8988T (cell line): ENCODE measurements around the gene ALMS1.
"Not testable (repeated sequence)": the region's sequence is repeated elsewhere in the genome, so short reads cannot be mapped to it uniquely, and the experiment has no call there.

Experiments used
- DNase-seq: peaks from one replicate; pipeline ENCODE4 v3.0.0; 2011

The ALMS1 gene

DNA sequence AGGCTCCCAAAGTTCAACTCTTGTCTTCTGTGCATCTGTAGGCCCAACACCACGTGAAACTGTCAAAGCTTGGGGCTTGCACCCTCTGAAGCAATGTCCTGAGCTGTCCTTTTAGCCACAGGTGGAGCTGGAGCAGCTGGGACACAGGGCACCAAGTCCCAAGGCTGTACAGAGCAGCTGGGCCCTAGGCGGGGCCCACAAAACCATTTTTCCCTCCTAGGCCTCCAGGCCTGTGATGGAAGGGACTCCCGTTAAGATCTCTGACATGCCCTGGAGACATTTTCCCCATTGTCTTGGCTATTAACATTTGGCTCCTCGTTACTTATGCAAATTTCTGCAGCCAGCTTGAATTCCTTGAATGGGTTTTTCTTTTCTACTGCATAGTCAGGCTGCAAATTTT lies 145.1 kb downstream of the ALMS1 start:
- not testable (repeated sequence) for DNase-seq

DNA sequence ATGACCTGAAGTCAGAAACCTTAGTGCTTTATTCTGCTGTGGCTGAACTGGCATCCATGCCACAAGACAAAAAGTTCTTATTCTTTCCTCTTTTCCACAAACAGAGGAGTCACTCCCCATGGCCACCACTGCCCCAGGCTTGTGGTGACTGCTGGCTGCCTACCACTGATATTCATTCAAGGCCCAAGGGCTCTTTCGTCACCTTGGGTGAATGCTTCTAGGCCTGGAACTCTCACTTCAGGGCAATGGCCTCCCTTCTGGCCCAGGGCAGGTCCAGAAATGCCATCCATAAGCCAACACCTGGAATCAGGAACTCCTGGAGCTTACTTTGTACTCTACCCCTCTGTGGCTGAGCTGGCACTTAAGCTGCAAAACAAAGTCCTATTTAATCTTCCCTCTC lies 146.7 kb downstream of the ALMS1 start:
- DNase-seq = no peak

DNA sequence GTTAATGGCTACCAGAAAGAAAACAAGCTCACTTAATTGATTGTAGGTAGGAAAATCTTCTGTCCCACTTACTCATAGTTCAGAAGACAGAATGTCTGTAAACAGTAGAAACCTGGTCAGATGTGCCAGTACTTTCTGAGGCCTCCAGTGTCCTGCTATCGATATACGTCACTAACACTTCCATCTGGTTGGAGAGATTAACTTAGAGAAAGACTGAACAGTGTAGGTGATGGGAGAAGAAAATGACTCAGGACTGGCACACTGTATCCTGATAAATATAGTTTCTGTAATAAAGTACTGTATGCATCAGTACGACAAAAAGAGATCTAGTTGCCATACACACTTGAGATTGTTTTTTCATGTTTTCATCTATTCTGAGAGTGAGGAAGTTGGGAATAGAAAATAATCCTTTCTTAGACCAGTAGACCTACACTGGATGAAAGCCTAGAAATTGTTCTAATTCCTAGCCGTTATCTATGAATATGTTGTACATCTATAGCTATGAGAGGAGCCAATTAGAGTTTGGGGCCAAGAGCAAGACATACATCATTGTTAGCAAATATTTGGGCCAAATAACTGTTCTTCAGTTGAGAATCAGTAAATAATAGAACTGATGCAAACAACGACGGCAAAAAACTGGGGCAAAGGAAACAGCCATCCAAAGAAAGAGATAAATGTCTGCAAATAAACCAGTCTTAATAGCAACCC lies 150.7 kb downstream of the ALMS1 start:
- DNase-seq = no peak

DNA sequence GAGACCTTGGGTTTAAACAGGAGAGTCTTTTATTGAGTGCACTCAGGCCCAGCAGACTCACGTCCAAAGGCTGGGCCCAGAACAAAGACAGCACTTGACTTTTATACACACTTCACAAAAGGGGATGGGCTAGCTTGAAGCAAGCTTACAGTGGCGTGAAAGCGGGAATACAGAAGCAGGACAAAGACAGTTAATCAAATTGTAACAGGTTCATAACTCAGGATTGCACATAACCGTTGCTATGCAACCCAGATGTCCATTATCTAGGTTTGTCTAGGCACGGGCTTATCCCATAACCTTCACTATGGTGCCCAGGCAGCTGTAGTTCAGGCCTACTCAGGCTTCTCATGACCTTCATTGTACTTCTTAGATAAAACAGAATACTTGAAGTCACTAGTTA lies 175.2 kb downstream of the ALMS1 start:
- not testable (repeated sequence) for DNase-seq

DNA sequence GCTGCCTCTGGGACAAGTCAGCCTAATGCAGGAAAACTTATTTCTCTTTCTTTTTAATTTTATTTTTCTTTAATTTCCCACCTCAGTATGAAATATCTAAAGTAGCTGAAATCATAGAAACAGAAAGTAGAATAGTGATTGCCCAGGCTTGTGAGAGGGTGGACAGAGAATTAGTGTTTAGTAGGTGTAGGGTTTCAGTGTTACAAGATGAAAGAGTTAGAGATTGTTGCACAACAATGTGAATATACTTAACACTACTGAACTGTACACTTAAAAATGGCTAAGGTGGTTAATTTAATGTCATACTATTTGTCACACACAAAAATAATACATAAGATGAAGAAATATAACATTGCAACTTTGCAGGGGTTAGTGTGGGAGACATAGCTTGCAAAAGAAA lies 175.8 kb downstream of the ALMS1 start:
- no peak for DNase-seq

DNA sequence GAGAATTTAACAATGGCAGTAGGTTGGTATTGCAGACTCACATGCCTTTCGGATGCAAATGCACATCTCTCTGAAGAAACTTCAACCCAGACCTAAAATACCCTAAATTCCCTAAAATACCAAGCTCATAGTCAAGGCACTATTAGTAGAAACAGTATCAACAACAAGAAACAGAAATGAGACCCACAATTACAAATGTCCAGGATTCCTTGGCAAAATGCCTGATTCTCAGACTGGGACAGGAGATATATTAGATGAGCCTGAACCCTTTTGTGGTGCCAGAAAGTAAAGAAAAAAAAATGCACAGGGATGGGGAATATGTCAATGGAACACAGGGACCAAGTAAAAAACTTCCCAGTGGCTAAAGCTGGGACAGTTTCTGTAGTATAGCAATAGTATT lies 179.3 kb downstream of the ALMS1 start:
- no peak for DNase-seq

DNA sequence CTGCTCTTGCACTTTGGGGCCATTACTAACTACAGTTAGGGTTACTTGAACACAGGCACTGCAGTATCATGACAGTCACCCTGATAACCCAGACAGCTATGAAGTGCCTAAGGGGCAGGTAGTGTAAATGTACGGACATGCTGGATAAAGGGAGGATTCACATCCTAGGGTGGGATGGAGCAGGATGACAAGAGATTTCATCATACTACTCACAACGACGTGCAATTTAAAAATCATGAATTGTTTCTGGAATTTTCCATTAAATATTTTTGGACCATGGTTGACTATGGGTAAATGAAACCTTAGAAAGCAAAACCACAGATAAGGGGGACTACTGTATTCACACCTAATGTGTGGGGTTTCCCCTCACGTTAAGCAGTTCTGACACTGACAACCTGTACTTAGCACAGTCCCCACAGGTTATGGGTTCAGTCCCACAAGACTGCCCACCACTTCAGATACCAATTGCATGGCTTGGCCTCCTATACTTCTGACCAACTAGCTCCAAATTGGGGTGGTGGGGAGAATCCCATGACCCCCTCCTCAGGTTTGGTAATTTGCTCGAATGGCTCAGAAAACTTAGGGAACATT lies 180.7 kb downstream of the ALMS1 start:
- DNase-seq = no peak

DNA sequence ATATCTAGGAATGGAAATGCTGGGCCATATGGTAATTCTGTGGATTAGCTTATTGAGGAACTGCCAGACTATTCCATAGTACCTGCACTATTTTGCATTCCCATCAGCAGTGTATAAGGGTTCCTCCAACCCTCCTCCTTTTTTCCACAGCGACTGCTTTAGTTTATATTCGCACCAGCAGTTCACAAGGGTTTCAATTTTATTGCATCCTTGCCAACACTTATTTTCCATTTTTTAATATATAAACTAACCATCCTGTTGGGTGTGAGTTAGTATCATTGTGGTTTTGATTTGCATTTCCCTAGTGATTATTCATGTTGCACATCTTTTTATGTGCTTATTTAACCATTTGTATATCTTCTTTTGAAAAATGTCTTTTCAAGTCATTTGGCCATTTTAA lies 189.6 kb downstream of the ALMS1 start:
- no peak for DNase-seq

DNA sequence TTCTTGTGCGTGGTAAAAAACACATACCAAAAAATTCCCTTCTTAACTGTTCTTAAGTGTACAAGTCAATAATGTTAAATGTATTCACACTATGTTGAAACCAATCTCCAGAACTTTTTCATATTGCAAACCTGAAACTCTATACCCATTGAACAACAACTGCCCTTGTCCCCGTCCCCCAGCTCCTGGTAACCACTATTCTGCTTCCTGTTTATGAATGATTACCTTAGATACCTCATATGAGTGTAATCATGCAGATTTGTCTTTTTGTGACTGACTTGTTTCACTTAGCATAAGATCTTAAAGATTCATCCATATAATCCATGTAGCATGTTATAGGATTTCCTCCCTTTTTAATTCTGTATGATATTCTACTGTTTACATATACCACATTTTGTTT lies 196.7 kb downstream of the ALMS1 start:
- no peak for DNase-seq

DNA sequence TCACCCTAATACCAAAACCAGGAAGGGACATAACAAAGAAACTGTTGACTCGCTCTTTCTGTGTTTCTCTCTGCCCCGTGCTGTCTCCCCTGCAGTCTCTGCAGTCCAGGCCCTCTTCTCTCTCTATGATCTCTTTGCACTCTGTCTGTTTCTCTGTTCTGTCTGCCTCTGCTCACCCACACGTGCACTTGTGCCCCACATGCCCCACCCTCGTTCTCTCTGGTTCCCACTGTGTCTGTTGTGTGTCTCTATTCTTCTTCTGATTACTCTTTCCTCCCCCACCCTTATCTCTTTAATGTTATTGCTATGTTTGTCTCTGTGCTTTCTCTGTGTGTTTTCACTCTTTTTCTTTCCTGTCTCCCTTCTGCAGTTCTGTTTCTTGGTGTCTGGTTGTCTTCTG lies 202.5 kb downstream of the ALMS1 start:
- DNase-seq = no peak

DNA sequence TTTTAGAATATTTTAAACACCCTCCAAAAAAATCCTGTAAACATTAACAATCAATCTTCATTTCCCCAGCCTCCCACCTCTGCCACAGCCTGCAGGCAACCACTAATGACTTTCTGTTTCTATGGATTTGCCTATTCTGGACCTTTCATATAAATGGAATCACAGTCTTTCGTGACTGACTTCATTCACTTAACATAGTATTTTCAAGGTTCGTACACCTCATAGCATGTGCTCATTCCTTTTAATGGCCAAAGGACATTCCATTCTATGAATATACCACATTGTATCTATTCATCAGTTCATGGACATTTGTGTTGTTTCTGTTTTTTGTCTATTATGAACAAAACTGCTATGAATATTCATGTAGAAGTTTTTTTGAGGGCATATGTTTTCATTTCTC lies 208.0 kb downstream of the ALMS1 start:
- no peak for DNase-seq

DNA sequence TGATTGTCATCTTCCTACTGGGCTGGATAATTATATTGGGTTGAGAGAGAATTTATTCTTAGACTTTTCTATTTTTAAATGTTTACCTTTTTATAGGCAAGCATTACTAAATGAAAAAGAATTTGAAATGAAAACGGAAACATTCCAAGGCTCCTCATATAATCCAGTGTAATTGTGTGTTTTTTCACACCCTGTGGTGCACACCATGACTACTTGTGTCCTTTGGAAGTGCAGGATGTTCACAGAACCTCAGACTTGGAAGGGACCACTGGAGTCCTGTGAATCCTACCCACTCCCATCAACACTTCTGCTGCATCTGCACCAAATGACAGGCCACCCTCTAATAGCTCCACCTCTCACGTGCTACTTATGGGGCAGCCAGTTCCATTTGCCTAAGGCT lies 208.6 kb downstream of the ALMS1 start:
- no peak for DNase-seq

DNA sequence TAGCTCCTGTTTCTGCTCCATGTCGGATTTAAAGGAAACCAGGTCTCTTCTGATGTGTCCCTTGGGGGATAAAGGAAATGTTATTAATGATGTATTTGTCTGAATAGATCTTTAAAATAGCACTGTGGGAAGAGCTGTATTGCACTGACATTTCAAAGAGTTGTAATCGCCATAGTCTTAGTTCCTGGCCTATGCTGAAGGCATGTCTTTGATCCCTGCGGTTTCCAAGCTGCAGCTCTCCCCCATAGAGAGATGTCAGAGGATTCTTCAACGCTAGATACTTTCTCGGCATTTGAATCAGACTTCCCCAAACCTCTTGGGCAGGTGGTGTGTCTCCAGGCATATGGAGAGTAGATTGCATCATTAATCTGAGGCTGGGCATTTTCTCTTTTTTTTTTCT lies 216.1 kb downstream of the ALMS1 start:
- DNase-seq = no peak

DNA sequence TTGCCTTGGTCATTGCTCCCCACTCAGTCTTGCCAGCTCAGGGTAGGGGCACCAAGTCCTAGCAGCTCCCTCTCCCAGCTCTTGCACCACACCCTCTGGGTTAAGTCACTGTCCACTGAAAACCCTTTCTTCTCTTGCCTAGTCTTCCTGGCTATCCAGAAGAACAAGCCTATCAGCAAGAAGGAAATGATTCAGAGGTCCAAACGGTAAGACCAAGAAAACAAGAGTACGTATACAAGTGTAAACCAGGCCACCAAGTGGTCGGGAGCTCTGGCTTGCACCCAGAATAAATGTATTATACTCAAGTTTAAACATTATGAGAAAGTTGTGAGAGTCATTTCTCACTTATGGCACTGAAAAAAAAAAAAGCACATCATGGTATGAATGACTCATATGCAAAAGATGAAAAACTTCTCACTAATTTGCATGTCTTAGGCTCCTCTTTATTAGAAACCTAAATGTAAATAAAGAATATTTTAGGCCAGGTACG lies 217.5 kb downstream of the ALMS1 start:
- not testable (repeated sequence) for DNase-seq

DNA sequence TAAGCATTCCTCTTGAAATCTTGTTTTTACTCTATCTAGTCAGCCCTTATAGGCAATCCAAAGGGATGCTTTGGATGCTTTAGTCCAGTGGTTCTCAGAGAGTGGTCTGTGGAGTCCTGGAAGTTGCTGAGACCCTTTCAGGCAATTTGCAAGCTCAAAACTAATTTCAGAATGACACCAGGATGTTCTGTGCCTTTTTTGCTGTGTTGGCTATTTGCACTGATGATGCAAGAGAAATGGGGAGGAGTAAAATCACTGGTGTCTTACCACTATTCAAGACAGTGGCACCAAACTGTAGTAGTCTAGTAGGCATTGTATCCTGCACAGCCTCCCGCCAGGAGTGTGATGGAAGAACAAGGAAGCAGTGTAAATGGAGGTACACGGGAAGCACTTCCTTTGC lies 219.0 kb downstream of the ALMS1 start:
- not testable (repeated sequence) for DNase-seq

DNA sequence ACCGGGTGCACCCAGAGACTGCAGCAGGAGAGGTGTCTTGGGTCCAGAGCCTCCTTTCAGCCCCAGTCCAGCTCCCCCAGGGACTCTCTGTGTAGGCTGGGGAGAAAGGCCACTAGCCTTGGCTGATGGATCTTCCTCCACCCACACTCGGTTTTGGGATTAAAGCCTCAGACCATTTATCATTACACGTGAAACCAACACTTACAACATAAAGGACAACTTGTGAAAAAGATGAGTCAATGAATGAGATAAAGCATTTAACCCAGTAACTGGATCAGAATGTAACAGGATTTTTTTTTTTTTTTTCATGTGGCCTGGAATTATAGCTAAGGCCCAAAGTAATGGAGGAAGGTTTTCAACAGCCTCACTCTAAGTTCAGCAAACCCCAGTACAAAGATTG lies 224.5 kb downstream of the ALMS1 start:
- no peak for DNase-seq

DNA sequence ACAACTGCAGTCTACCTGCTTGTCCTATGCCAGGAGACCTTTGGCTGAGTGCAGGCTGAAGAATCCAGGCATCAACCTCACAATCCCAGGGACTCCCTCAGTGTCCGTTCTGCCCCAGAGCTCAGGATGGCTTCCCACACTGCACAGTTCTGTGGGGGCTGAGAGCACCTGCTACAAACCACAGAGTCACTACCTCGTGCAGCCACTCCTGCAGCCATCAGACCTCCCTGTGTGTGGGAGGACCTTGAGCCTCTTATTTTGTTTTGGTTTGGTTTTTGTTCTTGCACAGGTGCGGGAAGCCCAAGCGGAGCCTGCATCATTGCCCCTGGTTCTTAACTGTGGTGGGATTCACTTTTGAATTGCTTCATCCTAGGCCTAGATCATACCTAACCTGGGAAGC lies 225.6 kb downstream of the ALMS1 start:
- DNase-seq = no peak

DNA sequence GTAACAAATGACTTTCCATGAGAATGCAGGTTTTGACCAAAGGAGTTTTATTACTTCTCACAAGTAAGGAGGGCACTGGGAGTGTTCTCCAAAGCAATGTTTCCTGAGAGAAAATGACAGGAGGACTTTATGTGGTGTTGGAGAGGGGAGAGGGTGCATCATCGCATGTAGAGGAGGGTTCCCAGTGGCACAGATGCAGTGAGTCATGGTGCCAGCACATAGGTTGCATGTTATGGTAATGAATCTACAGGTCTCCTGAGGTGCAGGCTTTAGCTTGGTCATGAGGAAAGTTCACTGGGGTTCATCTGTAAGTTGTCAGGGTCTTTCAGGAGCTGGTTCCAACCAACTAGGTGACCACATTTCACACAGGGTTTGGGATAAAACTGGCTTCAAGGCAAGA lies 226.2 kb downstream of the ALMS1 start:
- DNase-seq = no peak

DNA sequence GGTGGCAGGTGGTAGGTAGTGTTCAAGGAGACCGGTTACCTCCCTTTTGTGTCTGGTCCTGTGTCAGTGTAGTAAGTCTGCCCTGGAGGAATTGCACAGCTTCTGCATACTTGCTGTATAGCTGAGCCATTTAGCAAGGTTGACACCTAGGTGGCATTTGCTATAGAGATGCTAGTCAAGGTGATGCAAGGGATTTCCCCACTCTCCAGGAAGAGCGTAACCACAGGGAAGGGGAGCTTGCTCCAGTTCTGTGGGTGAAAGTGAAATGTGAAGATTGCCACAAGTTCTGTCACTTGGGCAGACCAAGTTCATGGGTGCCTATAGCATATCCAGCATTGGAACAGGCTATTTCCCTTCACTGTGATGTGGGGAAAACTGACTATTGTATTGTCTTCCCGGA lies 228.5 kb downstream of the ALMS1 start:
- no peak for DNase-seq

DNA sequence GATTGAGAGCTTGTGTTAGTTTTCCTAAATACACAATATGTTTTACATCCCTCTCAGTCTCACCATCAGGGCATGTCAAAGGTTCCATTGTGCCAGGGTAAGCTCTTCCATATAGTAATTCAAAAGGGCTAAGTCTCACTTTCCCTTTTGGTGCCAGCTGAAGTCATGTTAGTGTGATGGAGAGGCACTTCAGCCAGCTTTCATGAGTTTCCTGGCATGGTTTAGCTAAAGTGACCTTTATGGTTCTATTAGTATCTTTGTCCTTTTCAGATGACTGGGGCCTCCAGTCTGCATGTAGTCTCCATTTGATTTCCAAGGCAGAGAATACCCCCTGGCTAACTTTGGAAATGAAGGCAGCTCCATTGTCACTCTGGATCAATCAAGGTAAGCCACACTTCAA lies 229.4 kb downstream of the ALMS1 start:
- DNase-seq = no peak

DNA sequence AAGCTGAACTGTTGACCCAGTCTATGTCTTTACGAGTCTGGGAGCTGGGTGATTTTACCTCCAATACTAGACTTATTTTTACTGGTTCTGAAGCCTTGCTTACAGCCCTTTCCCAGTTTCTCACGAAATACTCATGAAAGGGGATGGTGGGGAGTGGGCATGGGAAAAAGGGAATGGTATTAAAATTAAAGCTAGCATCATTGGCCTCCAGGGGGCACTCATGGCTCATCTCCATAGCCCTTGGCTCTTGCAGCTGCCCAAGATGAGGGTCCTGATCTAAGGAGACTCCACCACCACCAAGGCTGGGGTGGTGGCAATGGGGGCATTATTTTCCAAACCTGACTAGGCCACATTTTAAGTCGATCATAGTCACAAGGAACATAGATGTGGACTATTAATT lies 234.3 kb downstream of the ALMS1 start:
- DNase-seq = not testable (repeated sequence)

DNA sequence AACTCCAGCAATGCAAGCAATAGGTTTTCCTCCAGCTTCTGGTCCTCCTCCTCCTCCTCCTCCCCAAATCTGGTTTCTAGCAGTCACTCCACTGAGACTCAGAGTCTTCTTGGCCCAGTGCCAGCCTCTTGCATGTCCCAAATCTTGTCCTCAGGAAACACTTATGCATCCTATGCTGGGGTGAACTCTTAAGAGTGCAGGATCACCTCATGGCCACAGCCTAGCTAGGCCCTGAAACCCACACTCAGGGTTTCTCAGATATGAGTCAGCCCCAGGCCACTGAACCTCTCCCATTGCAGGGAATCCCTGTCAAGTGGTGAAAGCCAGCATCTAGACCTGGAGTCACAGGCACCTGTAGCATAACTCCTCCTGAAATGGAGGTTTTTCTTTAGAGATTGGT lies 238.4 kb downstream of the ALMS1 start:
- DNase-seq = not testable (repeated sequence)

DNA sequence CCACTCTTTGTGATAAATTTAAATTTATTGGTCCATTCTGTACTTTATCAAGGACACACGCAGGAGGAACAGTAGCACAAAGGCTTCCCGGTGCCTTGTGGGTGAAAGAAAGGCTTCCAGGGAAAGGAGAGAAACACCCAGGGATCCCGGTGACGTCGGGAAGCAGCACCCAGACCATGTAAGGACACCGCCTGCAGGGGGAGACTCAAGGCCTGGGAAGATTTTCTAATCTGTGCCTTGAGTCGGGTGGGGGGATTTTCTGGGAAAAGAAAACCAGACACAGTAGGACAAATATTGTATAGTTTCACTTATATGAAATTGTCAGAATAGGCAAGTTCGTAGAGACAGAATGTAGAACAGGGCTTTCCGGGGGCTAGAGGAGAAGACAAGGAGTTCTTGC lies 239.0 kb downstream of the ALMS1 start:
- not testable (repeated sequence) for DNase-seq

DNA sequence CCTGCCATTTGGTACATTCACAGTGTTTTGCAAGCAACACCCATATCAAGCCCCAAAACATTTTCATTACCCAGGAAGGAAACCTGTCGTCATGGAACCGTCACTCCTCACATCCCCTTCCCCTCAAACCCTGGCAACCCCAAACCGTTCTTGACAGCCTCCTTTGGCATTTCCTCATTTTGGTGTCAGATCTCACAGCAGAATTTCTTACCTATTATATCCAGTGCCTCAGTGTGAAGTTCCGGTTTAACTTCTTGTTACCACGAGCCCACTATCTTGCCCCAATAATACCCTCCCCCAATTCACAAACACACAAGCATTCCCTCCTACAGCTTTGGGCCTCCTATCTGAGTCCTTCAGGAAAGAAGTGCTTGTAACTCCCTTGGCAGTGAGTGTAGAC lies 240.6 kb downstream of the ALMS1 start:
- not testable (repeated sequence) for DNase-seq

DNA sequence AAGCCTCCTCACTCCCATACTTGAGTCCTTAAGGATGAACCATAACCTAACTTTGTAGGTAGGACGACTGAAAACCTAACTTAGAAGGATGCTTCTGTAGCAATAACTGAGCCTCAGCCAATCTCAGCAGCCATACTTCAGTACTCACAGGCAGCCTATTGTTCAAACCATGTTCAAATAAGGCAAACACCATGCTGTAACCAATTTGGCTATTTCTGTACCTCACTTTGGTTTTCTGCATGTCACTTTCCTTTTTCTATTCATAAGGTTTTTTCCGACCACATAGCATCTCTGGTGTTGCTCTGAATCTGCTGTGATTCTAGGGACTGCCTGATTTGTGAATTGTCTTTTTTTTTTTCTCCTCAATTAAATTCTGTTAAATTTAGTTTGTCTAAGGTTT lies 242.9 kb downstream of the ALMS1 start:
- DNase-seq = not testable (repeated sequence)
